Testis (tissue), 3 donors: ENCODE data around the gene NDUFB6. TPM values are rescaled to one million over a fixed set of nuclear protein-coding genes. Genes with fewer than 3 reads are reported as not detected.

Source experiments
- DNase-seq: peaks from one replicate; pipeline ENCODE4 v3.0.0-alpha.2; 2019
- H3K27ac ChIP-seq, 2 donors: fragments of 200-600 bp; sonication (generic); one replicate each; pipeline ENCODE4 v1.5.1; 2019
- H3K27me3 ChIP-seq: fragments of 200-600 bp; sonication (generic); one replicate; pipeline ENCODE4 v1.5.1; 2019
- H3K36me3 ChIP-seq: fragments of 200-600 bp; sonication (generic); one replicate; pipeline ENCODE4 v1.5.1; 2017; ENCODE audit warnings: low read depth; ENCODE audit errors: missing control alignments
- H3K4me1 ChIP-seq: fragments of 200-600 bp; sonication (generic); one replicate; pipeline ENCODE4 v1.5.1; 2019
- H3K4me3 ChIP-seq, 2 donors: fragments of 200-600 bp; sonication (generic); one replicate each; pipeline ENCODE4 v1.5.1; 2017 to 2019
- H3K9me3 ChIP-seq: fragments of 200-600 bp; sonication (generic); one replicate; pipeline ENCODE4 v1.5.1; 2017
- CTCF ChIP-seq, 3 experiments: fragments of 450-650 bp in 2 of 3; fragments of 200-600 bp in 1 of 3; sonication (generic) in 1 of 3; IDR thresholded peaks; one replicate each; pipeline ENCODE4 v1.5.1; 2016 to 2019; ENCODE audit warnings: antibody characterized with exemption in 3 of 3, mild to moderate bottlenecking in 2 of 3, moderate library complexity in 1 of 3
- POLR2A ChIP-seq: fragments of 450-650 bp; IDR thresholded peaks from one replicate; pipeline ENCODE4 v1.6.1; 2017; ENCODE audit warnings: antibody characterized with exemption, mild to moderate bottlenecking, moderate library complexity
- WGBS, 2 donors: methylation state at CpG; one replicate each; pipeline ENCODE4 v1.1.5; 2018; 5-methylcytosine and 5-hydroxymethylcytosine counted together
- intact Hi-C: fragments of 100-400 bp; cut with DNase I; formaldehyde crosslinking; loops from one replicate; pipeline ENCODE4 v1.15.1; 2023; ENCODE audit warnings: low total_unique reads
- polyA plus RNA-seq: library from polyadenylated mRNA; stranded (reverse); fragments of 350-450 nt; fragmentation: Illumina TruSeq; extraction: RNeasy Lipid Tissue Mini Kit (QIAGEN cat#74804); gene quantifications from one replicate; pipeline ENCODE4 v1.2.3, GENCODE V29; 2014; ENCODE audit warnings: low read depth, low replicate concordance; ENCODE audit not compliant: insufficient read depth
- total RNA-seq, 2 donors: library from RNA; depleted of rRNA; stranded (reverse); fragments of >200 nt; gene quantifications; one replicate each; pipeline ENCODE4 v1.2.3, GENCODE V29; 2016

Gene NDUFB6
- total and polyA plus RNA-seq, 3 donors from 2014 or later, result 56.4 to 97.9 (median 61.8) TPM

GRCh38 chr9:32589083-32589723 is 16.2 kb upstream of the NDUFB6 start:
- DNase-seq, result no peak
- Histone ChIP-seq H3K27me3 (no peaks in the 10 kb centered on the region), H3K4me1 (no peaks in the 10 kb centered on the region), H3K36me3 (no peaks in the 10 kb centered on the region), H3K27ac (no peak overlapping the region), H3K9me3 (no peaks in the 10 kb centered on the region), H3K4me3 (no peak overlapping the region)
- no peak for TF ChIP-seq POLR2A
- peak in 2 of 3 experiments; percentile 35 for TF ChIP-seq CTCF (IDR thresholded peaks at IDR 0.05)
- intact Hi-C loops, result loop anchor here (10.0 kb wide), 1 partner anchor 376 kb away; no protein-coding TSS in a partner anchor
- 49 to 52% methylated on average over 6 of the region's 6 CpGs for WGBS, 2 donors

- DNase-seq, result no peak
- Histone ChIP-seq H3K4me1 (no peaks in the 10 kb centered on the region), H3K27me3 (no peaks in the 10 kb centered on the region), H3K9me3 (no peaks in the 10 kb centered on the region), H3K4me3 (no peak overlapping the region), H3K27ac (no peak overlapping the region), H3K36me3 (no peaks in the 10 kb centered on the region)
- intact Hi-C loops, result loop anchor here (10.0 kb wide), 1 partner anchor 377 kb away; no protein-coding TSS in a partner anchor
- TF ChIP-seq CTCF (IDR thresholded peaks at IDR 0.05), result no peak
- no peak for TF ChIP-seq POLR2A
Observed at GRCh38 chr9:32587901-32588300, 14.9 kb upstream of the NDUFB6 start.

GRCh38 chr9:32584784-32585183 is 11.8 kb upstream of the NDUFB6 start:
- no peak overlapping the region for H3K27ac ChIP-seq
- no peak for TF ChIP-seq CTCF (IDR thresholded peaks at IDR 0.05)
- no peak for TF ChIP-seq POLR2A
- no peaks in the 10 kb centered on the region for H3K9me3 ChIP-seq
- intact Hi-C loops, result loop anchor here (10.0 kb wide), 1 partner anchor 380 kb away; no protein-coding TSS in a partner anchor
- H3K27me3 ChIP-seq, result no peaks in the 10 kb centered on the region
- WGBS, 2 donors, result 74 to 81% methylated on average over 2 of the region's 2 CpGs
- no peak overlapping the region for H3K4me3 ChIP-seq
- DNase-seq, result no peak
- peaks cover 5% of the 10 kb centered on the region for H3K4me1 ChIP-seq
- no peaks in the 10 kb centered on the region for H3K36me3 ChIP-seq

- TF ChIP-seq CTCF (IDR thresholded peaks at IDR 0.05) (peak; percentile 28 to 39 (median 35)), POLR2A (no peak)
- intact Hi-C loops, result loop anchor here (10.0 kb wide), 1 partner anchor 383 kb away; no protein-coding TSS in a partner anchor
- WGBS, 2 donors, result 27 to 28% methylated on average over 3 of the region's 3 CpGs
- Histone ChIP-seq H3K27ac (peak overlapping the region in 1 of 2 donors; percentile 38), H3K9me3 (no peaks in the 10 kb centered on the region), H3K4me1 (peaks cover 5% of the 10 kb centered on the region), H3K36me3 (no peaks in the 10 kb centered on the region), H3K27me3 (no peaks in the 10 kb centered on the region), H3K4me3 (no peak overlapping the region)
- DNase-seq, result peak; percentile 38
Observed at GRCh38 chr9:32581512-32582143, 8.7 kb upstream of the NDUFB6 start.
